WI38 (cell line): ENCODE measurements around the gene TMTC1.

Experiments
- H3K4me3 ChIP-seq: 2 replicates; pipeline ENCODE4 v1.5.1; 2011; ENCODE audit warnings: low read depth, mild to moderate bottlenecking, control low read depth, low read length
- CTCF ChIP-seq: IDR thresholded peaks from 2 replicates; pipeline ENCODE4 v1.5.1; 2012; ENCODE audit warnings: low read depth, mild to moderate bottlenecking, control low read depth, low read length

TMTC1 gene

DNA sequence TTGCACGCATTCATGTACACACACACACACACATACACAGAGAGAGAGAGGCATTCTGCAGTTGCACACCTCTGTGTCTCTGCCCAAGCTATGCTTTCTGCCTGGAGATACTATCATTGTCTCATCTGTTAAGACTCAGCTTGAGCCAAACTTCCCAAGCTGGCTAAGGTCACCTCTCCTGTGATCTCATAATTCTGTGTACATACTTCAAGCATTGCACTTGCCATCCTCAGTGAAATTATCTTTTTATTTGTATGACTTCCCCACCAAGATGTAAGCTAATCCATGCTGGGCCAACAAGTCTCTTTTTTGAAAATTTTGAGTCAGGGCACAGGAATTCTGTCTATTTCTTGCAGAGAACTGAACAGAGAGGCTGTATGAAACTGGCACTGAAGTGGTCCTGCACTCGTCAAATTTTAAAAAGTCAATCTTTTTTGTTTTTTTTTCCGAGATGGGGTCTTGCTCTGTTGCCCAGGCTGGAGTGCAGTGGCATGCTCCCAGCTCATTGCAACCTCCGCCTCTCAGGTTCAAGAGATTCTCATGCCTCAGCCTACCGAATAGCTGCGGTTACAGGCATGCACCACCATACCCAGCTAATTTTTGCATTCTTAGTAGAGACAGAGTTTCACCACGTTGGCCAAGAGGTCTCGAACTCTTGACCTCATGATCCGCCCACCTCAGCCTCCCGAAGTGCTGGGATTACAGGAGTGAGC, 44.3 kb downstream of the TMTC1 start:
- no peak for TF ChIP-seq CTCF
- no peak overlapping the region for H3K4me3 ChIP-seq

DNA sequence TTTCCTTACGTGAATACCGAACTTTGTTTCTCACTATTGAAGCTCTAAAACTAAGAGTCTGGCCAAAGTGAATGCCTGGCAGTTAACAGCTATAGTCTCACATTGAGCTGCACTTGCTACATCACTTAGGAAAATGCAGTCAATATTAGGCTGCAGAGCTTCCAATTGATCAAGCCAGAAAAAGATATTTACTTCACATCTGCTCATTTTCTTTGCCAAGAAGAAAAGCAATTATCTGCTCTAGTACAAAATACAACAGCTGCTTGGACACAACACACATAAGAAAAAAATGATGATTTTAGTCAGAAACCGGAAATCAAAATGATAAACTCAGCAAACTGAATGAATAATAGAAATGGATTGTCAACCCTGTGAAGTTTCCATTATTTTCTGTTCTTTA, 45.4 kb downstream of the TMTC1 start:
- TF ChIP-seq CTCF, result no peak
- no peak overlapping the region for H3K4me3 ChIP-seq

DNA sequence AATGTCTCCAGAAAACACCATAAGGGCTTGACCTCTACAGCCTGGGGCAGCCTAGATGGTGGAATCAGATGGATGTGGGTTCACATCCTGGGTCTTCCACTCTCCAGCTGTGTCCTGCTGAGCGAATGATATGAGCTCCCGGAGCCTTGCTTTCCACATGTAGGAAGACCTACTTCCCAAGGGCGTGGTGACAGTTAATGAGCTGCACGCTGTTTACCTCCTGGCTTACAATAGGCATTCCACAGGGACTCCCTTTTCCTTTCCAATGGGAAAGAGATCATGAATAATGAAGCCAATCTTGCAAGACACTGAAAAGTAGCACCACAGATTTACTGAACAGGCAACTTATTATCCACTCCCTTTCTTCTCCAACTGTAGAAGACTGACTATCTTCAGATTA, 46.1 kb downstream of the TMTC1 start:
- no peak for TF ChIP-seq CTCF
- no peak overlapping the region for H3K4me3 ChIP-seq

DNA sequence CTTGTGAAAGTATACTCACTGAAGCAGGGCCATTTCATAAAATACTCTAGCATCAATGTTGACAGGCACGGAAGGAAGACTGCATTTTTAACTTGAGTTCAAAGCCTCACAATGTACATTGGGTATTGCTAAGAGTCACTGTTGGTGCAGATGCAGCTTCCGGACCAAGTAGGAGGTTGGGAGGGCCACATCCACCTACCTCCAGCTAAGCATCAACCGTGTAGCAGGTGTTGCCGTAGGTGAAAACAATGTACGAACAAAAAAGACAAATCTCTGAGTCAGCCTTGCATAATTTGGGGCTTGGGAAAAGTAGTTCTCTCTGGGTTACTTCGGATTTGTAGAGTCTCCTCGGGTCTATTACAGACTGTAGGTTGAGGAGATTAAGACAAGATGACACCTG, 48.1 kb downstream of the TMTC1 start:
- no peak for TF ChIP-seq CTCF
- H3K4me3 ChIP-seq, result no peak overlapping the region

DNA sequence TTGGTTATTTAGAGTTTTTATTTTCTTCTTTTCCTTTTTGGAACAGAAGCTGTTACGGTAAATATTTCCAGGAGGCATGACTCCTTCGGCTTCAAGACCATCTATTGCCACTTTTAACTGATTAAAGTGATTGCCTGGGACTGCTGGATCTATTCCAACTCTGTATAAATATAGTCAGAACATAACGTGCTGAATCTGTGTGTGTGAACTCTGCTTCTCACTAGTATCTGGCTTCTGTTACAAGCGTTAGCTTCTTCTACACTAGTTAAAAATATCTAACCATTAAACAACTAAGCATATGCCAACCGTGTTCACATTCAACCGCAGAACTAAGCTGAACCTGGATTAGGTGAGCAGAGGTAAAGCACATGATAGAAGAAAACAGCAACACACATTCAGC, 49.0 kb downstream of the TMTC1 start:
- no peak overlapping the region for H3K4me3 ChIP-seq
- no peak for TF ChIP-seq CTCF

GRCh38 chr12:29734305-29734704, 49.4 kb downstream of the TMTC1 start:
- H3K4me3 ChIP-seq, result no peak overlapping the region
- TF ChIP-seq CTCF, result no peak

- no peak for TF ChIP-seq CTCF
- no peak overlapping the region for H3K4me3 ChIP-seq
Observed at GRCh38 chr12:29733501-29733900, 50.2 kb downstream of the TMTC1 start.
